Measurements from ENCODE around the gene CFAP77. TPM values are rescaled to one million over a fixed set of nuclear protein-coding genes. Genes with fewer than 3 reads are reported as not detected.

CFAP77 gene
- total and polyA plus RNA-seq, 12 donors: 0.53 to 4.3 (median 1.3) TPM

GRCh38 chr9:132494857-132495256 is 84.8 kb downstream of the CFAP77 start:
- no peak for TF ChIP-seq CTCF (IDR thresholded peaks at IDR 0.05)
- ATAC-seq: no peak
- Histone ChIP-seq H3K27ac (no peak overlapping the region), H3K9me3 (peaks cover 0 to 10% (median 0%) of the 10 kb centered on the region in 11 donors), H3K4me3 (no peak overlapping the region), H3K36me3 (no peaks in the 10 kb centered on the region), H3K27me3 (peaks cover 0 to 14% (median 7%) of the 10 kb centered on the region in 7 donors), H3K4me1 (no peaks in the 10 kb centered on the region)
- intact Hi-C loops (cut with DNase I): loop anchor here in 1 of 10 donors (10.0 kb wide), 1 partner anchor 80 kb away; the partner anchor contains the start of gene CFAP77
- WGBS, 2 donors: 69 to 83% methylated on average over 2 of the region's 2 CpGs
- no peak for DNase-seq

DNA sequence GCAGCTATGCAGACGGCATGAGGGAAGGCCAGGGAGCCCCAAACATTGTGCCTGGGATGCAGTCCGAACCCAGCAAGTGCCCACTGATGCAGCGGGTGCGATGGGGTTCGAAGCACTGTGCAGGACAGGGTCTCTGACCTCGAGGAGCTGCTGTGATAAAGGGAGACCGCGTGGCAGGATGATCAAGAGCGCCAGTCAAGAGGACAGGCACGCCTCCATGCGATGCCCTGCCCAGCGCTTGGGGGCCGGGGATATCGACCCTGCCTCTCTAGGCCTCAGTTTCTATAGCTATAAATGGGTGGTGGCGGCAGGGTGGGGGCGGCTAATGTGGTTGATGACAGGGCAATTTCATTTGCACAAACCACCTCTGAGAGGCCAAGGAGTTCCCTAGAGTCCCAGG is 87.7 kb downstream of the CFAP77 start:
- no peak for TF ChIP-seq CTCF (IDR thresholded peaks at IDR 0.05)
- Histone ChIP-seq H3K27ac (no peak overlapping the region), H3K9me3 (peaks cover 0 to 10% (median 0%) of the 10 kb centered on the region in 11 donors), H3K4me3 (no peak overlapping the region), H3K27me3 (peaks cover 0 to 10% (median 7%) of the 10 kb centered on the region in 7 donors), H3K36me3 (no peaks in the 10 kb centered on the region), H3K4me1 (no peaks in the 10 kb centered on the region)
- WGBS, 2 donors: 90 to 91% methylated on average over 16 of the region's 16 CpGs
- intact Hi-C loops (cut with DNase I): loop anchor here in 1 of 10 donors (10.0 kb wide), 1 partner anchor 83 kb away; the partner anchor contains the start of gene CFAP77
- ATAC-seq (no peak), DNase-seq (no peak)

GRCh38 chr9:132498531-132499210 is 88.7 kb downstream of the CFAP77 start:
- no peaks in the 10 kb centered on the region for H3K36me3 ChIP-seq
- intact Hi-C loops (cut with DNase I): loop anchor here in 1 of 10 donors (10.0 kb wide), 1 partner anchor 84 kb away; the partner anchor contains the start of gene CFAP77
- ATAC-seq (no peak), DNase-seq (no peak)
- peaks cover 0 to 18% (median 15%) of the 10 kb centered on the region in 7 donors for H3K27me3 ChIP-seq
- TF ChIP-seq CTCF (IDR thresholded peaks at IDR 0.05): no peak
- H3K4me1 ChIP-seq: no peaks in the 10 kb centered on the region
- H3K9me3 ChIP-seq: peaks cover 0 to 10% (median 0%) of the 10 kb centered on the region in 11 donors
- WGBS, 2 donors: 63 to 67% methylated on average over 20 of the region's 20 CpGs
- H3K4me3 ChIP-seq: no peak overlapping the region
- H3K27ac ChIP-seq: no peak overlapping the region

- Histone ChIP-seq H3K36me3 (no peaks in the 10 kb centered on the region), H3K4me1 (no peaks in the 10 kb centered on the region), H3K9me3 (peaks cover 0 to 10% (median 0%) of the 10 kb centered on the region in 11 donors), H3K27ac (no peak overlapping the region), H3K4me3 (no peak overlapping the region), H3K27me3 (peaks cover 0 to 24% (median 15%) of the 10 kb centered on the region in 7 donors)
- 86 to 90% methylated on average over 23 of the region's 23 CpGs for WGBS, 2 donors
- ATAC-seq: no peak
- intact Hi-C loops (cut with DNase I): loop anchor here in 1 of 10 donors (10.0 kb wide), 1 partner anchor 84 kb away; the partner anchor contains the start of gene CFAP77
- TF ChIP-seq CTCF (IDR thresholded peaks at IDR 0.05): no peak
- DNase-seq: no peak
Measured at GRCh38 chr9:132499251-132499650, 89.2 kb downstream of the CFAP77 start.

Measured in heart right ventricle (tissue), 16 donors.